BLaER1 treated with 17β-estradiol and CSF1 and Interleukin-3, amounts not matched to agents 10 nM and 100 nM (cell line): Measurements from ENCODE around the gene FAM13B.

Experiments used
- H3K27ac ChIP-seq, 11 experiments: shearing (Covaris generic); formaldehyde crosslinking; 2 replicates each; pipeline ENCODE4 v1.8.1; 2022
- H3K27me3 ChIP-seq, 11 experiments: shearing (Covaris generic); formaldehyde crosslinking; 2 replicates each; pipeline ENCODE4 v1.8.1; 2022
- H3K36me3 ChIP-seq, 11 experiments: shearing (Covaris generic); formaldehyde crosslinking; 2 replicates each; pipeline ENCODE4 v1.8.1; 2022
- H3K4me1 ChIP-seq, 10 experiments: shearing (Covaris generic); formaldehyde crosslinking; 2 replicates each; pipeline ENCODE4 v1.8.1; 2022
- H3K4me2 ChIP-seq, 11 experiments: shearing (Covaris generic); formaldehyde crosslinking; 2 replicates each; pipeline ENCODE4 v1.8.1; 2022
- H3K4me3 ChIP-seq, 10 experiments: shearing (Covaris generic); formaldehyde crosslinking; 2 replicates each; pipeline ENCODE4 v1.8.1; 2022
- H3K9ac ChIP-seq, 11 experiments: shearing (Covaris generic); formaldehyde crosslinking; 2 replicates each; pipeline ENCODE4 v1.8.1; 2022
- H3K9me3 ChIP-seq, 11 experiments: shearing (Covaris generic); formaldehyde crosslinking; replicated peaks in 1 of 11; 2 replicates each; pipeline ENCODE4 v1.8.1; 2022
- H4K20me1 ChIP-seq, 11 experiments: shearing (Covaris generic); formaldehyde crosslinking; 2 replicates each; pipeline ENCODE4 v1.8.1; 2022
- Cebpa-rat ChIP-seq, 11 experiments: shearing (Covaris generic); IDR thresholded peaks; 2 replicates each; pipeline ENCODE4 v1.8.1; 2022

Gene FAM13B

GRCh38 chr5:138025285-138025684, 7.6 kb downstream of the FAM13B start:
- Histone ChIP-seq H4K20me1 (peaks cover 92 to 100% (median 99%) of the 10 kb centered on the region in 11 experiments), H3K36me3 (peaks cover 11 to 43% (median 27%) of the 10 kb centered on the region in 11 experiments; a peak in 21 of 22 replicates), H3K27ac (no peak overlapping the region), H3K9ac (no peak overlapping the region), H3K9me3 (peaks cover 0 to 17% (median 9%) of the 10 kb centered on the region in 11 experiments; a peak in 8 of 22 replicates), H3K4me3 (no peak overlapping the region), H3K27me3 (no peaks in the 10 kb centered on the region), H3K4me2 (no peak overlapping the region), H3K4me1 (peaks cover 23 to 71% (median 27%) of the 10 kb centered on the region in 10 experiments)
- TF ChIP-seq Cebpa-rat (IDR thresholded peaks at IDR 0.05) = no peak

- peak overlapping the region in 2 of 11 experiments; percentile 27 to 36; a peak in 3 of 22 replicates for H3K4me2 ChIP-seq
- no peak overlapping the region for H3K4me3 ChIP-seq
- H3K27ac ChIP-seq = no peak overlapping the region
- no peak for TF ChIP-seq Cebpa-rat (IDR thresholded peaks at IDR 0.05)
- H4K20me1 ChIP-seq = peaks cover 81 to 100% (median 90%) of the 10 kb centered on the region in 11 experiments
- H3K36me3 ChIP-seq = peaks cover 23 to 55% (median 38%) of the 10 kb centered on the region in 11 experiments
- no peaks in the 10 kb centered on the region for H3K27me3 ChIP-seq
- 0 out of 22 replicates have a peak overlapping the region, but pooled peaks of 1 of the 11 experiments have one; percentile 10 for H3K9ac ChIP-seq
- peaks cover 11 to 59% (median 15%) of the 10 kb centered on the region in 10 experiments for H3K4me1 ChIP-seq
- H3K9me3 ChIP-seq = peaks cover 0 to 17% (median 9%) of the 10 kb centered on the region in 11 experiments; a peak in 8 of 22 replicates
Observed at GRCh38 chr5:138024117-138024516, 8.8 kb downstream of the FAM13B start.

GRCh38 chr5:138022912-138023311, 10.0 kb downstream of the FAM13B start:
- no peak overlapping the region for H3K9ac ChIP-seq
- peaks cover 35 to 64% (median 50%) of the 10 kb centered on the region in 11 experiments for H3K36me3 ChIP-seq
- H3K4me1 ChIP-seq = peaks cover 0 to 47% (median 4%) of the 10 kb centered on the region in 10 experiments; a peak in 13 of 20 replicates
- H3K27me3 ChIP-seq = no peaks in the 10 kb centered on the region
- H3K4me2 ChIP-seq = no peak overlapping the region
- H3K27ac ChIP-seq = no peak overlapping the region
- TF ChIP-seq Cebpa-rat (IDR thresholded peaks at IDR 0.05) = no peak
- H3K9me3 ChIP-seq = peaks cover 0 to 17% (median 9%) of the 10 kb centered on the region in 11 experiments; a peak in 8 of 22 replicates
- no peak overlapping the region for H3K4me3 ChIP-seq
- peaks cover 69 to 100% (median 82%) of the 10 kb centered on the region in 11 experiments for H4K20me1 ChIP-seq

GRCh38 chr5:138021771-138022170, 11.1 kb downstream of the FAM13B start:
- no peak for TF ChIP-seq Cebpa-rat (IDR thresholded peaks at IDR 0.05)
- H3K27me3 ChIP-seq = no peaks in the 10 kb centered on the region
- no peak overlapping the region; a peak in 1 of 22 replicates for H3K4me2 ChIP-seq
- H3K9ac ChIP-seq = no peak overlapping the region
- peaks cover 57 to 97% (median 71%) of the 10 kb centered on the region in 11 experiments for H4K20me1 ChIP-seq
- H3K27ac ChIP-seq = no peak overlapping the region
- H3K4me3 ChIP-seq = no peak overlapping the region
- H3K9me3 ChIP-seq = peaks cover 0 to 7% (median 0%) of the 10 kb centered on the region in 11 experiments; a peak in 2 of 22 replicates
- peaks cover 41 to 64% (median 52%) of the 10 kb centered on the region in 11 experiments for H3K36me3 ChIP-seq
- H3K4me1 ChIP-seq = peaks cover 0 to 43% (median 0%) of the 10 kb centered on the region in 10 experiments; a peak in 7 of 20 replicates

GRCh38 chr5:138018849-138019248, 14.0 kb downstream of the FAM13B start:
- TF ChIP-seq Cebpa-rat (IDR thresholded peaks at IDR 0.05) = no peak
- Histone ChIP-seq H3K4me3 (no peak overlapping the region), H4K20me1 (peaks cover 34 to 97% (median 59%) of the 10 kb centered on the region in 11 experiments), H3K9me3 (no peaks in the 10 kb centered on the region), H3K9ac (no peak overlapping the region), H3K36me3 (peaks cover 70 to 82% (median 75%) of the 10 kb centered on the region in 11 experiments), H3K27ac (no peak overlapping the region), H3K4me2 (no peak overlapping the region), H3K4me1 (peaks cover 0 to 25% (median 0%) of the 10 kb centered on the region in 10 experiments; a peak in 7 of 20 replicates), H3K27me3 (no peaks in the 10 kb centered on the region)

- Histone ChIP-seq H3K4me2 (no peak overlapping the region), H3K27ac (no peak overlapping the region), H3K36me3 (peaks cover 82 to 100% (median 95%) of the 10 kb centered on the region in 11 experiments), H3K9me3 (no peaks in the 10 kb centered on the region), H3K9ac (no peak overlapping the region), H3K4me1 (peaks cover 0 to 22% (median 0%) of the 10 kb centered on the region in 10 experiments; a peak in 6 of 20 replicates), H3K4me3 (no peak overlapping the region), H3K27me3 (no peaks in the 10 kb centered on the region), H4K20me1 (peaks cover 7 to 96% (median 41%) of the 10 kb centered on the region in 11 experiments; a peak in 16 of 22 replicates)
- no peak for TF ChIP-seq Cebpa-rat (IDR thresholded peaks at IDR 0.05)
Observed at GRCh38 chr5:138015916-138016315, 17.0 kb downstream of the FAM13B start.

GRCh38 chr5:138011991-138012390, 20.9 kb downstream of the FAM13B start:
- peaks cover 0 to 13% (median 0%) of the 10 kb centered on the region in 10 experiments; a peak in 6 of 20 replicates for H3K4me1 ChIP-seq
- no peak for TF ChIP-seq Cebpa-rat (IDR thresholded peaks at IDR 0.05)
- H3K9ac ChIP-seq = no peak overlapping the region
- 0 out of 22 replicates have a peak overlapping the region, but pooled peaks of 1 of the 11 experiments have one; percentile 9 for H3K4me2 ChIP-seq
- no peak overlapping the region for H3K27ac ChIP-seq
- H3K27me3 ChIP-seq = no peaks in the 10 kb centered on the region
- H4K20me1 ChIP-seq = peaks cover 8 to 81% (median 25%) of the 10 kb centered on the region in 11 experiments; a peak in 15 of 22 replicates
- H3K36me3 ChIP-seq = peaks cover 82 to 100% (median 95%) of the 10 kb centered on the region in 11 experiments
- H3K9me3 ChIP-seq = no peaks in the 10 kb centered on the region
- H3K4me3 ChIP-seq = no peak overlapping the region

- Histone ChIP-seq H3K27ac (no peak overlapping the region), H3K4me2 (no peak overlapping the region), H3K36me3 (peaks cover 63 to 94% (median 81%) of the 10 kb centered on the region in 11 experiments), H3K4me3 (no peak overlapping the region), H4K20me1 (peaks cover 5 to 48% (median 14%) of the 10 kb centered on the region in 11 experiments; a peak in 12 of 22 replicates), H3K27me3 (no peaks in the 10 kb centered on the region), H3K9ac (no peak overlapping the region), H3K4me1 (peaks cover 0 to 25% (median 11%) of the 10 kb centered on the region in 10 experiments; a peak in 13 of 20 replicates), H3K9me3 (peaks cover 13 to 45% (median 27%) of the 10 kb centered on the region in 11 experiments)
- TF ChIP-seq Cebpa-rat (IDR thresholded peaks at IDR 0.05) = no peak
Observed at GRCh38 chr5:138000102-138000723, 32.7 kb downstream of the FAM13B start.

GRCh38 chr5:137997726-137998213, 35.1 kb downstream of the FAM13B start:
- Histone ChIP-seq H3K27me3 (no peaks in the 10 kb centered on the region), H3K4me3 (no peak overlapping the region), H3K27ac (peak overlapping the region in 1 of 11 experiments; percentile 29; a peak in 3 of 22 replicates), H3K9ac (no peak overlapping the region), H3K9me3 (peaks cover 13 to 45% (median 27%) of the 10 kb centered on the region in 11 experiments), H4K20me1 (peaks cover 0 to 55% (median 22%) of the 10 kb centered on the region in 11 experiments; a peak in 12 of 22 replicates), H3K4me2 (no peak overlapping the region), H3K36me3 (peaks cover 55 to 84% (median 67%) of the 10 kb centered on the region in 11 experiments), H3K4me1 (peaks cover 0 to 43% (median 16%) of the 10 kb centered on the region in 10 experiments; a peak in 14 of 20 replicates)
- no peak for TF ChIP-seq Cebpa-rat (IDR thresholded peaks at IDR 0.05)
